Hindlimb muscle (tissue), 1 donor: ENCODE measurements around the gene SHISA2. TPM values are rescaled to one million over a fixed set of nuclear protein-coding genes. Genes with fewer than 3 reads are reported as not detected.

Experiments used
- DNase-seq: peaks from one replicate; pipeline ENCODE4 v3.0.0-alpha.2; 2013
- polyA plus RNA-seq: library from polyadenylated mRNA; unstranded; fragments of 120-200 nt; gene quantifications from one replicate; pipeline ENCODE4 v1.2.1, GENCODE V29; 2013; ENCODE audit not compliant: insufficient read length

SHISA2 gene
- polyA plus RNA-seq, 1 donor, result 82.8 TPM

GRCh38 chr13:26017196-26017921, 34.5 kb downstream of the SHISA2 start:
- DNase-seq, result no peak

- no peak for DNase-seq
Measured at GRCh38 chr13:26016189-26016588, 35.6 kb downstream of the SHISA2 start.

- DNase-seq, result no peak
Measured at GRCh38 chr13:26015271-26016125, 36.3 kb downstream of the SHISA2 start.

- no peak for DNase-seq
Measured at GRCh38 chr13:26012995-26013394, 38.8 kb downstream of the SHISA2 start.

- DNase-seq, result no peak
Measured at GRCh38 chr13:26011996-26012821, 39.6 kb downstream of the SHISA2 start.

- no peak for DNase-seq
Measured at GRCh38 chr13:26011208-26011573, 40.6 kb downstream of the SHISA2 start.

GRCh38 chr13:26010487-26011207, 41.2 kb downstream of the SHISA2 start:
- DNase-seq, result no peak

GRCh38 chr13:26007261-26008125, 44.3 kb downstream of the SHISA2 start:
- DNase-seq, result no peak

Other genes starting within 250 kb of the SHISA2 start
- gene RNF6, start 170.3 kb upstream of the SHISA2 start, polyA plus RNA-seq, result 23.8 TPM
- gene CDK8, start 202.1 kb upstream of the SHISA2 start, polyA plus RNA-seq, result 19.9 TPM